SIG-M5 (cell line): ENCODE data around the gene E2F4.
A peak's percentile ranks its signal among the peaks of the same experiment; 100 is the strongest.

Experiments
- DNase-seq: peaks from one replicate; lab custom pipeline; 2025; lab: John Stamatoyannopoulos, UW

E2F4 gene, protein sequence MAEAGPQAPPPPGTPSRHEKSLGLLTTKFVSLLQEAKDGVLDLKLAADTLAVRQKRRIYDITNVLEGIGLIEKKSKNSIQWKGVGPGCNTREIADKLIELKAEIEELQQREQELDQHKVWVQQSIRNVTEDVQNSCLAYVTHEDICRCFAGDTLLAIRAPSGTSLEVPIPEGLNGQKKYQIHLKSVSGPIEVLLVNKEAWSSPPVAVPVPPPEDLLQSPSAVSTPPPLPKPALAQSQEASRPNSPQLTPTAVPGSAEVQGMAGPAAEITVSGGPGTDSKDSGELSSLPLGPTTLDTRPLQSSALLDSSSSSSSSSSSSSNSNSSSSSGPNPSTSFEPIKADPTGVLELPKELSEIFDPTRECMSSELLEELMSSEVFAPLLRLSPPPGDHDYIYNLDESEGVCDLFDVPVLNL

DNA sequence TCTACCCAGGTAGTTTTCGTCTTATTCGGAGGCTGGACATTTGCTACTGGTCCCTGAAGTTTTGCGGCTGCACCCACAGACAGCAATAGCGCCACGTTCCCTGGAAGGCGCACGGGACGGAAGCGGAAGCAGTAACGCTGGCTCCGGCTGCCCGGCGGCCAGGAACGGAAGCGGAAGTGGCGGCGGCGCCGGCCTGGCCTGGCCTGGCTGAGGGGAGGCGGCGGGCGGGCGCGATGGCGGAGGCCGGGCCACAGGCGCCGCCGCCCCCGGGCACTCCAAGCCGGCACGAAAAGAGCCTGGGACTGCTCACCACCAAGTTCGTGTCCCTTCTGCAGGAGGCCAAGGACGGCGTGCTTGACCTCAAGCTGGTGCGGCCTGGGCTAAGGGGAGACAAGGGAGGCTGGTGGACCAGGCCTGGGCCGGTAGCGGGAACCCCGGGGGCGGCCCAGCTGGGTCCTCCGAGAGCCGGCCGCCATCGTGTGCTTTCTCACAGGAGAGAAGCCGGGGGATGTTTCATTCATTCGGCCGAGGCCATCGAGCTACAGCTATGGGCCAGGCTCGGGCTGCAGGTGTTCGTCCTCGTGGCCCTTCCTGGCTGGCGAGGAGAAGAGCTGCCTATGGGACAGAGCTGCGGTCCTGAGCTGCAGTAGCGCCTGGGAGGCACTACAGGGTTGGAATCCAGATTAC is at the start of gene E2F4:
Gene E2F4, plus strand, starts transcription at position 161 of the 687 bp plus-strand sequence. Its CDS starts 73 bp downstream, at position 234.
- peak; percentile 35 for DNase-seq

DNA sequence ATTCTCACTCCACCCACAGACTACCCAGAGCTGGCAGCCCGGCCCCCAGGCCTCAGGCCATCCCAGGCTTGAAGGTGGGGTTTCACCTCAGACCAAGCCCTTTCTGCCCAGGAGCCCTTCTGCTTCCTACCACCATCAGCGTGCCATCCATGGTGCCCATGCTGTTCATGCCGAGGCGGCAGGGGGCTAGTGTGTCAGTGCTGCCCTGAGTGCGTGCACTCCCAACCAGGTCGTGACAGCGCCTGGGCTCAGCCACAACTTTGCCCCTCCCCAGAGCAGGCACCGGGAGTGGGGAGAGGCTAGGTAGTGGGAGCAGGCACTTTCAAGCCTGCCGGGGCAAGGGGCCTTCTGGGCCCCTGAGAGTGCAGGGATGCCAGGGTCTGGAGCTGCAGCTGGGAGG is 49.6 kb upstream of the E2F4 start:
- no peak for DNase-seq

DNA sequence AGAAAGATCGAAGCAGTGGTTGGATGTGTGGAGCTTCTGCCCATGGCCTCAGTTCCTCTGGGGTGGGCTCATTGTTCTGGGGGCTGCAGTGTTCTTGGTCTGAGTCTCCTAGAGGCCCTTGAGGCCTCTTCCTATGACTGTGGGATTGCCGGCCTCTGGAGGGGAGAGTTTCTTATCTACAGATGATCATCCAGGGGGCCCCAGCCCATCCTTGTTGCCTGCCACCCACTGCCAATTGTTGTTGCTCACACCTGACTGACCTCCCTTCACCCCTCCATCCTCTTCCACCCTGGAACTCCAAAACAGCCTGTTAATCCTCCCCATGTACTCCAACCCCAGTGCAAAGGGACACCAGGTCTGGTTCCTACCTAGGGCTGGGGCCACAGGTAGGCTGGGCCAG is 47.0 kb upstream of the E2F4 start:
- no peak for DNase-seq

DNA sequence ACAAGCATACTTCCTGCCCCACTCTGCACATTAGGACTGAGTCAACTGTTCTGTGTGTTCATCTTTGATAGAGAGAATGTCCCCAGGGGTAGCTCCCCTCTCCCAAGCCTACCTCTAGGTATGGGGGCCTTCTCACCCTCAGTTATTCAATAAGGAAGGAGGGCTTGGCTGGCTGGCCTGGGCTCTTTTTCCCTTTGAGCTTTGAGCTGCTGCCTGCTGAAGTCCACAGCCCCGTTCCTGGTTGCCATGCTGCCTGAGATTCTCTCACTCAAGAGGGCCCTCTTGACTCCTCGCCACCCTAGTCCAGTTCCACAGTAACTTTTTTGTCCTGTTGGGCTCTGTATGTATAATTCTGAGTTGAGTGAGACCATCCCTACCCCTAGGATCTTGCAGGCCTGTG is 46.2 kb upstream of the E2F4 start:
- DNase-seq = no peak

DNA sequence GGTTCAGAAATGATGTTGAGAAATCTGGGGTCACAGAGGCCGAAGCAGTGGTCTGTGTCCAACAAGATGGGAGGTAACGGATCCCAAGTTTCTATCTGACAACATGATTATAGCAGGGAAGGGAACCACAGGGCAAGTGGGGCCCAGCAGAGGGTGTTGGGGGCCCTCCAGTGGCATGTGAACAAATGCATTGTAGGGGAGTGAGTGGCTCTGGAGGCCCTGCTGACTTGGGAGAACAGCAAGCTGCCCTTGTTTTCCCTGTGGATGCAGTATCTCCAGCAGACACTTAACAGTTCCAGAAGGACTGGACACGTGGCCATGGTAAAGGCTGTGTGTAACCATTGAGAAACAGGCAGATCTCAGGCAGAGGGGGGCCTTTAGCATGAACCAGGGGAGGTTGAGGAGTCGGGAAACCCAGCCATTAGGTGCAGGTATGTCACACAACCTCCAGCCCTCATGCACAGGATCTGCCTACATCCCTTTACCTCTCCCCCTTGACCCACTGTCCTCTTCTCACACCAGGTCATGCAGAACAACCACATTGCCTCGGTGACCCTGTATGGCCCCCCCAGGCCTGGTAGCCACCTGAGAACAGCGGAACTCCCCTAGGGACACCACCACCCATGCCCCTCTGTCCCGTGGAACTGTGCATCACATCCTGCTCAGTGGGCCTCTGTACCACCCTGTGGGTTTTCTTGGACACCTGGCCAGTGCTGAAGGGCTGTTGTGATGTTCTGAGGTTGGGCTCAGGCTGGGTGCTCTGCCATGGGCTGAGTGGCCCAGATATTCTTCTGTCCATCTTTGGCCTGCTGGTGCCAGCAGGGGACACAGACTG is 45.2 kb upstream of the E2F4 start:
- DNase-seq = no peak

DNA sequence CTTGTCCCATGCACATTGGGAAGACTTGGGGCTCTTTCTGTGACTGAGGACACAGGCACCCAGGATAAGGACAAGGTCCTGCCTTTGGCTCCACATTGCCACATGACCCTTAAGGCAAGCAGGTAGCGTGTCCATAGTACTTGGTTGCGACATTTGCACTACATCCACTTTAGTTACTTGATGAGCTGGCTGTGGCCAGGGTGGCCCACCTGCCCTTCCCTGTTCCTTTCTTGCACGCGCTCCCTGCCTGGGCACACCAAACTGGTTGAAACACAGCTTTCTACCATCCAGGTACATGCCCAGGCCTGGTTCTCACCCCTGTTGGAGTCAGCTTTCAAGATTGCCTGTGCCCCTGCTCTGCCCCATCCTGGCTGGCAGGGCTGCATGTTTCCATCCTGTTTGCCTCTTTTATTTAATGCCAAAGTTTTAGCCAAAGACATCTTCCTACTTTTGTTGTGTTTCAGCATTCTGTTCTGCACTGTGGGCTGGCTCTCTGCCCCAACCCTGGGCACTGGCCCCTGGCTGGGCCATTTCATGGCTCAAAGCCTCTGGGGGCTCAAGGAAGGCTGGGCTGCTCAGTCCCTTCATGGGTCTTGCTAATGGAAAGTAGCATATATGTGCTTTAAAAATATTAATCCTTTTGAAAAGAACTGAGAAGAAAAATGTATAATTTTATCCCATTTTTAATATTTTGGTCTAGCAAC is 44.4 kb upstream of the E2F4 start:
- DNase-seq = no peak

DNA sequence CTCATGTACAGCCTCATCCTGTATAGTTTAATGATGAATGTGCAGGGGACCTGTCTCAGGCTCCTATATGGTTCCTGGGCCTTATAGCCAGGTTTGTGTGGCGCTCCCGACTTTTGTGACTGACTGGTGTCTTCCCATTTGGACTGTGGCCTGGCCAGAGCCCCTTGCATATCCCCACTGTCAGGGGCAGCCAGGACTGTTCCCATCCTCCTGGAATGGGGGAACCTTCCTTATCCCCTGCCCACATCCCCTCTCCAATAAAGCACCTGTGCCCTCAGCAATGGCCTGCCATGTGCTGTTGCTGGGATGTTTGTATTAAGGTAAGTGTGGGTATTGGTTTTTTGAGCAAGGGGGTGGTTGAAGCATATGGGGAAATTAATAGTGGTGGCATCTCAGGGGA is 43.7 kb upstream of the E2F4 start:
- no peak for DNase-seq

DNA sequence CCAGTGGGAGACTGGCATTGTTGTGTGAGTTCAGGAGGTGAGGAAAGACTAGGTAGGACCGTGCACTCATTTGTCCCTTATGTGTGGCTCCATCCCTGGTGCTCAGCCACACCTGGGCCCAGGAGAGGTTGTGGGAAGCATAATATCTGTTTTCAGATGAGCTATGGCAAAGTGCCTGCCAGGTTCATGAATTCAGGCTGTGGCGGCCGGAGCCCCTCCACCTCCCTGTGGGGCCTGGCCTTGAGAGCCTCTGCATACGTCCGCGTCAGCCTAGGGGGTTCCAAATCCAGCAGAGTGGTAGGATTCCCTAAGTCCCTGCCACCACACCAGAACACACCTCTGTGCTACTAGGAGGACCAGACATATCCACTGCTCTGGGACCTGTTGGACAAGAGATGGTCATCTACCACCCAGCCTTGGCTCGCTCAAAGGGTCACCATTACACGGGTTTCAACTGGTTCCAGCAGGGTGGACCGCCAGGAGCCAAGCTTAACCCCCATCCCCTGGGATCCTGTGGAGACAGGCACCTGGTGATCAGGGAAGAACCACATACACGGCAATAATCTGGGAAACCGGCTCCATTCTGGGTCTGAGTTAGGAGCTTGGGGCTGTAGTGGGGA is 43.2 kb upstream of the E2F4 start:
- DNase-seq = no peak

DNA sequence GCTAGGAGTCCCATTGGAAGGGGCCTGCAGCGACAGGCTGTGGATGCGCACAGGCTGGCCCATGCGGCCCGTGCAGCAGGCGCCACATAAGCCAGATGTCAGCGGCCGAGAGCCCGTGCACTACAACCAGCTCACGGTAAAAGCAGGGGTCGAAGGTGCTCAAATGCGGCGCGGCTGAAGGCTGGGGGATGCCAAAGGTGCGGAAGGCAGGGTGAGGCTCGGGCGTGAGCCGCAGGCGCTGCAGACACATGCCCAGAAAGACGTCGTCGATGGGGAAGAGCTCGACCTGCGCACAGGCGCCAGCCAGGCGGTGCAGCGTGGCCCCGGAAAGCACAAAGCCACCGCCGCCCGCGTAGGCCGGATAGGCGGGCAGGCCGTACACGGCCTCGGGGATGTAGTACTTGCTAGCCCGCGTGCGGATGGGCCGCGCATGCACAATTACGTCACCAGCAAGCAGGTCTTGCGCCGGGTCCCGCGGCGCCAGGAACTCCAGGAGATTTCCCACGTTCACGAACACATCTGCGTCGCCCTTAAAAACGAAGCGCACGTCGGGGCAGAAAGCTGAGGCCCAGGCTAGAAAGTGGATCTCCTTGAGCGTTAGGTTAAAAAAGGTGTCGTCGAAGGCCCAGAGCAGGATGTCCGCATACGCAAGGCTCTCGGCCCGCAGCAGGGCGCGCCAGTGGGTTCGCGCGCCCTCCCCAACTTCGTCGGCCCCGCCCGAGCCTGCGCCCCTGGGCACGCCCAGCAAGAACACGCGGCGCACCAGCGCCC is 42.5 kb upstream of the E2F4 start:
- no peak for DNase-seq

DNA sequence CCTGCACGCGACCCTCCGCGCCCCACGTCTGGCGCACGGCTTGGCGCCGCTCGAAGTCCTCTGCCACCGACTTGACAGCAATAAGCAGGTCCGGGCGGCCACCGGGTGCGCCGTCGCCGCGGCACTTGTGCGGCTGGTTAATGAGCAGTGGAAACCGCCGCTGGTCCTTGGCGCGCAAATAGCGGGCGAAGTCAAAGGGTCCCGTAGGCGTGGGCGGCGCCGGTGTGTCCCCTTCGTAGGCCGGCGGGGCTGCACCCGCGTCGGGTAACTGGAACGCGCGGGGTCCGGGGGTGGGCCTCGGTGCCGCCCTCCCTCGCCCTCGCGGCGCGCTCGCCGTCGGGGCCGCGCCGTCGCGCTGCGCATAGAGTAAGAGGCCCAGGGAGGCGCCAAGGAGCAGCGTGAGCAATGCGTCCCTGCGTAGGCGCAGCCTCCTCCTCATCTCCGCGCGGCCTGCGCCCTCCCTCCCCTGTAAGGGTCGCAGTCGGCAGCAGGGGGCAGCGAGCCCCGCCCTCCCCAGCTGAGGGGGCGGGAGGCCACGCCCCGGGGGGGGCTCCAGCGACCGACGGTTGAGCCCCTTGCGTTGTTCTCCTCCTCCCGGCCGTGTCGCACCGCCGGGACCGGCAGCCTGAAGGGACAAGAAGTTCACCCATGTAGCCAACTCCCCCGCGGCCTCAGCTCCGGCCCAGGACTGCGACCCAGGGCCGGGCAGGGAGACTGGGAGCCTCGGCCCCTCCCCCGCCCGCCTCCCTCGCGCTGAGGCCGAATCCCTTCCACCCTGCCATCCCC is 41.7 kb upstream of the E2F4 start:
- DNase-seq = no peak

DNA sequence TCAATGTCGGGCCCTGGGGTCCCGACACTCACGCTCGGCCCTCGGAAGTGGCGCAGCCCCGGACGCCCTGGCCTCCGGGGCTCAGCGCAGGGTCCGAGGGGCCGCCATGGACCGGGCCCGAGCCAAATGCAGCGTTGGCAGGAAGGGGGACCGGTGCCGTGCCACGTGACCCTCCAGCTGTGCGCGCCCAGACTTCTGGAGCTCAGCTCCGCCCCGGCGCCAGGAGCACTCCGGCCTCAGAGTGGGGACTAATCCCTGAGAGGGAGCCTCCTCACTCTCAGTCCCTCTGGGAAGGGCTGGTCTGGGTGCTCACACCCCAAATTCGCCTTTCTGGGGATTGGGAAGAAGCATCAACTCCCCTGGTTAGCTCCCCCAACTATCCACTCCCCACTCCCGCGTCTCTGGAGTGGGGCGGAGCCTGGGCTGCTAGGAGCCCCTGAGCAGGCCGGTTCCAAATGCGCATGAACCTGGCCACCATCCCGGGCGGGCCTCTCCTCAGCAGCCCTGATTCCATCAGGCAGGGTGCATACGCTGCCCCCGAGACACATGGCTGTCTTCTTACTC is 41.0 kb upstream of the E2F4 start, which contains the start of gene B3GNT9:
Gene B3GNT9, minus strand, starts transcription at position 166 of the 564 bp plus-strand sequence. CDS start 513 bp downstream, outside the sequence.
- no peak for DNase-seq

DNA sequence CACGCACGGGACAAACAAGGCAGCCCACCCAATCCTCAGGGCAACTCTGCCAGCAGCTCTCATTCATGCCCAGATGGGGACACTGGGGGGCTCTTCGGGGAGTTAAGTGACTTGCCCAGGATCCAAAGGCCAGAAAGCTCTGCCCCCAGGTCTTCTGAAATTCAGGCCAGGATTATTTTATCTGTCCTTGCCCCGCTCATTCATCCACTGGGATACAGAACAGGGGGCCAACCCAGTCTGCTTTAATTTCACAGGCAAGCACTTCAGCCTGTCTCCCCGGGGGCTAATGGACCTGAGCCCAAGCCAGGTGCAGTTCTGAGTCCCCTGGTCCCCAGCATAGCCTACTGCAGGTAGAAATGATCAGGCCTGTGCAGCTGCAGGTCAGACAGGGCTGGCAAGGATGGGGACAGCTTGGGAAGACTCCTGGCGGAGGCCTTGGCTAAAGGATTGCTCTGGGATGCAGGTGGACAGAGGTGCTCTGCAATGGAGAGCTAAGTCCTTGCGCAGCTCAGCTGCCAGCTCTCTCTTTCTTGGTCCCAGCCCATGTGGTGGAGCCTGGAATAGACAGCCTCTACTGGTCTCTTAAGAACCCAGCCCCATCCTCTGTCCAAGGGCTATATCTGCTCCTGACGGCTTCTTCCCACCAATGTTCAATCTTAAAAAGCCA is 40.4 kb upstream of the E2F4 start:
- no peak for DNase-seq

DNA sequence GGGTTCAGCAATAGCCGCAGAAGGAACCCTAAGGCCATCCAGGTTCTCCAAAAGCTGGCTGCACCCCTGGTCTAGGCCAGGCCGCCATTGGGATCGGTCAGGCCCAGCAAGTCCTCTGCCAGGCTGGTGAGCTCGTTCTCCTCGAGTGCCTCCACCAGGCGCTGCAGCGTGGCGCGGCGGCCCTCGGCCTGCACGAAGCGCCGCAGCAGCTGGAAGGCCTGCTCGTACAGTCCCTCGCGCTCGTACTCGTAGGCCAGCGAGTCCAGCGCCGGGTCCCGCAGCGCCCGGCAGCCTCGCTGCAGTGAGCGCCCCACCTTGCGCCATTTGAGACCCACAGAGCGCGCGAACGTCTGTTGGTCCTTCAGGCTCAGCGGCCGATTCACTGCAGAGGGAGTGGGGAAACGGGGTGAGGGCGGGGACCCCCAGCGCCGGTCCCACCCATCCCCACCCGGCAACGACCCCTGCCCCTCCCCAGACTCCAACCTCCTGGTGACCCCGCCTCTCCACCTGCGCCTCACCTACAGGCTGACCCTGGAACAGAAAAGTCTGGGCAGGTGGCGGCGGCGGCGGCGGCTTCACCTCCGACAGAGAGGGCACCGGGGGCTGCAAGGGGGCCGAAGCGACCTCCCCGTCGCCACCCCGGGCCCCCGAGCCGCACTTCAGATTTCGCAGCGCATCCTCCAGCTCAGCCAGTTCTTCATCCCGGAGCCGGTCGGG is 37.2 kb upstream of the E2F4 start:
- no peak for DNase-seq

DNA sequence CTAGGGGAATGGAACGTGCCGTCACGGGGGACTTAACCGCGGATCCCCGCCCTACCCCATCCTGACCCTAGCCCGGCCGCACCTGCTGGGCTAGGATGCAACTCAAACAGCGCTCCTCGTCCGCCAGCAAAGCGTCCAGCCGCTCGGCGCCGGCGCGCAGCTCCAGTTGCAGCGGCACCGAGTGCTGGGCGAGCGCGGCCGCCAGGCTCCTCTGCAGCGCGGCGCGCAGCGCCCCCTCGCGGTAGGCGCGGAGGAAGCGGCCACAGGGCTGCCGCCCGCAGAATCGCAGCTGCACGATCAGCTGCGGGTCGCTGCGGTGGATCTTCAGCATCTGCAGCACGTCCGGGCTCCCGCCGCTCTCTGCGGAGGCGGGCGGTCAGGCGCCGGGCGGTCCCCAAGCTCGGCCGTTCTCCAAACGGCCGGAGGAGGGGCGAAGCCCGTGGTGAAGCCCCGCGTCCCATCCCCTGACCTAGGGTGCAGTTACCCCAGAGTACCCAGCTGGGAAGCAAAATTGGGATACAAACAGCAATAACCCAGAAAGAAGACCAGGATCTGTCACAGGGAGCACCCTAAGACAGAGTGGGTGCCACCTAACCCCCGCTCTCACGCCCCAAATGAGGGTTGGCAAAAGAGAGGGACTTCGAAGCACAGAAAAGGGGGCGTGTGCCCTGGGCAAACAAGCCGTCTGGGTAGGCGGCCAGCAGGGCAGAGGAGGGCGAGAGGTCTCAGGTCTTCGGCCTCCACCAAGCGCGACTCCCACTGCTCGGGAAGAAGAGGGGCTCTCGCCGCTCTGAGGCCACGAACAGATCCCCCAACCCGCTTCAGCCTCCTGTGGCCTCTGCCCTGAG is 36.4 kb upstream of the E2F4 start:
- no peak for DNase-seq

DNA sequence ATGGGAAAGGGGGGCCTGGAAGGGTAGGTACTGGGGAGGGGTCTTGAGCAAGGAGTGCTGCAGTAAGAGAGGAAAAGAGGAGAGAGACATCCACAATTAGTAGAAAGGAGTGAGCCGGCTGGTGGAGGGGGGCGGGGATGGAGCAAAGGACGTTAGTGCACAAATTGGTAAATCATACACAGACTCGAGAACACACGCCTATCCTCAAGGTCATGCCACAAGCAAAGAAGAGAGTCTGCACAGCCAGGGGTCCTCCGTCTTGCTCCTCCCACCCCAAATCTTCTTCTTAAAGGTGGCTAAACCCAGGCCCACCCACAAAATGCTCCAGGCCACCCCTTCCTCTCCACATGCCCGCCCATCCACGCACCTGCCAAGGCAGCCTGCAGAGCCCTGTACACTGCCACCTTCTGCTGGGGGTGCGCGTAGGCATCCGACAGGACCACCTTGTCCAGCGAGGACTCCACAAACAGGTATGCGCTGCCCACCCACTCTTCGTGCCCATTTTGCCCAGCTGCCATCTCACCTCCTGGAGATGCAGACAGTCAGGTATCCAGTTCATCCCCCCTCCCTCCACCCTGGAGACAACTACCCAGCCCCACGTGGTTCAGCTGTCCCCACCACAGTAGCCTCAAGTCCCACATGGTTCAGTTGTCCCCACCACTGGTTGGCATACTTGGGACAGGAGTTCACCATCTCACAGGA is 35.7 kb upstream of the E2F4 start:
- no peak for DNase-seq

DNA sequence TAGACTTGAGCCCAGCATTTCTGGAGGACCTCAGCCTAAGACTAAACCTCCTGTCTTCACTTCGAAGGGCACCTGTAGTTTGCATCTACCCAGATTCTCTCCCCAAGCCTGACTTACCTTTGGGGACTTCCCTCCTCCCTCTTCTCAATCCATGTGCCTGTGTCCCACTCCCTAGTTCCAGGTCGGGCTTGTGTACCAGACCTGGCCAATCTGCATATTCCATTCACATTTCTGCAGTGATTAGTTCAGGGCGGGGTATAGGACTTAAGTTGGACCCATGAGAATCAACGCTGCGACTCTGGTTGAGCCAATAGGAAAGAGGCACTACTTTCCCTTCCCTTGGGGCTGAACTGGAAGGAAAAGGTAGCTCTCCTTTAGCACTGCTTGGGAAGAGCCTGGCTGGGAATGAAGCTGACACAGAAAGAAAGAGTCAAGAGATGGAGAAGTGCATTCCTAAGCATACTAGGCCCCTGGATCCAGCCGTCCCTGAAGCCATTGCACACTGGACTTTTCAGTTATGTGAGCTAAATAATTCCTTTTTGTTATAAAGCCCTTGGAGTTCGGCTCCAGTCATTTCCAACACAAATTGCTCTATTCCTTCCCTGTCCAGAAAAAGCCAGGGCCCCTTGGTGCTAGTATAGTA is 34.7 kb upstream of the E2F4 start:
- no peak for DNase-seq
